MM.1S (cell line): ENCODE results near the gene RPF1.

Experiments used
- CTCF ChIP-seq: fragments of 300-600 bp; sonication (generic); IDR thresholded peaks from 2 replicates; pipeline ENCODE4 v1.5.1; 2016; ENCODE audit warnings: antibody characterized with exemption, low read length, mixed read lengths
- EZH2 ChIP-seq: fragments of 300-600 bp; sonication (generic); optimal IDR thresholded peaks from 2 replicates; pipeline ENCODE3; 2017; ENCODE audit warnings: low read depth, mild to moderate bottlenecking, antibody characterized with exemption, low read length, mixed read lengths
- EZH2phosphoT487 ChIP-seq: fragments of 300-600 bp; sonication (generic); IDR thresholded peaks from 2 replicates; pipeline ENCODE4 v1.6.1; 2018; ENCODE audit warnings: antibody characterized with exemption, low read length

GRCh38 chr1:84504580-84505492, 25.8 kb downstream of the RPF1 start:
- TF ChIP-seq EZH2 = no peak
- TF ChIP-seq CTCF = no peak
- TF ChIP-seq EZH2phosphoT487 = no peak
